ENCODE data around the gene RNF217.
"Not testable (repeated sequence)": the region's sequence is repeated elsewhere in the genome, so short reads cannot be mapped to it uniquely, and the experiment has no call there.

RNF217 gene

GRCh38 chr6:124961777-124962638 is at the start of gene RNF217:
Gene RNF217, plus strand, starts transcription at chr6:124962437. Its CDS starts 108 bp downstream, at chr6:124962545.
- DNase-seq = peak; percentile 46 to 56

- no peak for DNase-seq
These were observed 49.2 kb upstream of the RNF217 start for GRCh38 chr6:124913056-124913455.

- DNase-seq = no peak
These were observed 44.5 kb upstream of the RNF217 start for GRCh38 chr6:124917769-124918168.

GRCh38 chr6:124919703-124920102 is 42.5 kb upstream of the RNF217 start:
- DNase-seq = not testable (repeated sequence)

GRCh38 chr6:124924333-124924759 is 37.9 kb upstream of the RNF217 start:
- no peak for DNase-seq

GRCh38 chr6:124926435-124926834 is 35.8 kb upstream of the RNF217 start:
- no peak for DNase-seq

GRCh38 chr6:124927806-124928205 is 34.4 kb upstream of the RNF217 start:
- no peak for DNase-seq

- no peak for DNase-seq
These were observed 33.4 kb upstream of the RNF217 start for GRCh38 chr6:124928851-124929250.

GRCh38 chr6:124937645-124938044 is 24.6 kb upstream of the RNF217 start:
- no peak for DNase-seq

GRCh38 chr6:124941259-124941658 is 21.0 kb upstream of the RNF217 start:
- DNase-seq = no peak

- no peak for DNase-seq
These were observed 18.6 kb upstream of the RNF217 start for GRCh38 chr6:124943658-124944057.

- no peak for DNase-seq
These were observed 14.2 kb upstream of the RNF217 start for GRCh38 chr6:124947971-124948451.

- DNase-seq = no peak
These were observed 12.5 kb upstream of the RNF217 start for GRCh38 chr6:124949706-124950105.

- DNase-seq = no peak
These were observed 8.4 kb upstream of the RNF217 start for GRCh38 chr6:124953808-124954207.

GRCh38 chr6:124955108-124955856 is 7.0 kb upstream of the RNF217 start:
- DNase-seq = no peak

- DNase-seq = no peak
These were observed 6.2 kb upstream of the RNF217 start for GRCh38 chr6:124956018-124956417.

GRCh38 chr6:124958149-124958548 is 4.1 kb upstream of the RNF217 start:
- DNase-seq = no peak

- no peak for DNase-seq
These were observed 3.4 kb upstream of the RNF217 start for GRCh38 chr6:124958759-124959354.

- DNase-seq = peak in 1 of 2 experiments; percentile 13
These were observed 1.3 kb upstream of the RNF217 start for GRCh38 chr6:124960757-124961463.

GRCh38 chr6:124961464-124961776 is 817 bp upstream of the RNF217 start:
- DNase-seq = no peak

- peak; percentile 37 to 47 for DNase-seq
These were observed 590 bp downstream of the RNF217 start for GRCh38 chr6:124962639-124963415.

GRCh38 chr6:124963416-124963785 is 1.2 kb downstream of the RNF217 start:
- peak; percentile 35 to 42 for DNase-seq

Data from Kasumi-1 (cell line).